GM21528 (cell line): ENCODE results near the gene AR.

Experiments
- ATAC-seq: cut with Tn5 transposase; IDR thresholded peaks from one replicate; pipeline ENCODE4 v1.9.1; 2021; ENCODE audit warnings: mild to moderate bottlenecking, moderate library complexity; ENCODE audit not compliant: unreplicated experiment, low FRiP score

The AR gene

DNA sequence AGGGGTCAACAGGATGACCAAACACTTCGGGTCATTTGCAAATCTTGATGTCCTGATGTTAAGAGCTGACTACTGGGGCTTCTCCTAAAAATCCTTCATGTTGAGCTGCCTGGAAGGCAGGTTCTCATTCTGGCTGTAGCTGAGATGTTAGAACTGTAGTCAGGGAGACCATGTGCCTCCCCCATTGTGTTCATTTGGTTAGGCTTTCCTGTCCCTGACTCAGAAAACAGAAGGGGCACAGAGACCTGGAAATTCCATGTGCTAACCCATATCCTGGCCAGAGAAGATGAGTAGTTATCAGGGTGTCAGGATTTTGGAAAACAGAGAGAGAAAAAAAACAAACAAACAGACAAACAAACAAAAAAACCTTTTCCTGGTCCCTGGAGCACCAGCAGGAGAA, 177.5 kb downstream of the AR start:
- no peak for ATAC-seq

DNA sequence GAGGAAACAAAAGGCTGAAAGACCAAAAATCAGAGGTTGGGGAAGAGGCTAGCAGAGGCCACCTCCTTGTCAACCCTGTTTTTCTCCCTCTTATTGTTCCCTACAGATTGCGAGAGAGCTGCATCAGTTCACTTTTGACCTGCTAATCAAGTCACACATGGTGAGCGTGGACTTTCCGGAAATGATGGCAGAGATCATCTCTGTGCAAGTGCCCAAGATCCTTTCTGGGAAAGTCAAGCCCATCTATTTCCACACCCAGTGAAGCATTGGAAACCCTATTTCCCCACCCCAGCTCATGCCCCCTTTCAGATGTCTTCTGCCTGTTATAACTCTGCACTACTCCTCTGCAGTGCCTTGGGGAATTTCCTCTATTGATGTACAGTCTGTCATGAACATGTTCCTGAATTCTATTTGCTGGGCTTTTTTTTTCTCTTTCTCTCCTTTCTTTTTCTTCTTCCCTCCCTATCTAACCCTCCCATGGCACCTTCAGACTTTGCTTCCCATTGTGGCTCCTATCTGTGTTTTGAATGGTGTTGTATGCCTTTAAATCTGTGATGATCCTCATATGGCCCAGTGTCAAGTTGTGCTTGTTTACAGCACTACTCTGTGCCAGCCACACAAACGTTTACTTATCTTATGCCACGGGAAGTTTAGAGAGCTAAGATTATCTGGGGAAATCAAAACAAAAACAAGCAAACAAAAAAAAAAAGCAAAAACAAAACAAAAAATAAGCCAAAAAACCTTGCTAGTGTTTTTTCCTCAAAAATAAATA, 179.9 kb downstream of the AR start:
- no peak for ATAC-seq

DNA sequence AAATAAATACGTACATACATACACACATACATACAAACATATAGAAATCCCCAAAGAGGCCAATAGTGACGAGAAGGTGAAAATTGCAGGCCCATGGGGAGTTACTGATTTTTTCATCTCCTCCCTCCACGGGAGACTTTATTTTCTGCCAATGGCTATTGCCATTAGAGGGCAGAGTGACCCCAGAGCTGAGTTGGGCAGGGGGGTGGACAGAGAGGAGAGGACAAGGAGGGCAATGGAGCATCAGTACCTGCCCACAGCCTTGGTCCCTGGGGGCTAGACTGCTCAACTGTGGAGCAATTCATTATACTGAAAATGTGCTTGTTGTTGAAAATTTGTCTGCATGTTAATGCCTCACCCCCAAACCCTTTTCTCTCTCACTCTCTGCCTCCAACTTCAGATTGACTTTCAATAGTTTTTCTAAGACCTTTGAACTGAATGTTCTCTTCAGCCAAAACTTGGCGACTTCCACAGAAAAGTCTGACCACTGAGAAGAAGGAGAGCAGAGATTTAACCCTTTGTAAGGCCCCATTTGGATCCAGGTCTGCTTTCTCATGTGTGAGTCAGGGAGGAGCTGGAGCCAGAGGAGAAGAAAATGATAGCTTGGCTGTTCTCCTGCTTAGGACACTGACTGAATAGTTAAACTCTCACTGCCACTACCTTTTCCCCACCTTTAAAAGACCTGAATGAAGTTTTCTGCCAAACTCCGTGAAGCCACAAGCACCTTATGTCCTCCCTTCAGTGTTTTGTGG, 180.7 kb downstream of the AR start:
- ATAC-seq: no peak

DNA sequence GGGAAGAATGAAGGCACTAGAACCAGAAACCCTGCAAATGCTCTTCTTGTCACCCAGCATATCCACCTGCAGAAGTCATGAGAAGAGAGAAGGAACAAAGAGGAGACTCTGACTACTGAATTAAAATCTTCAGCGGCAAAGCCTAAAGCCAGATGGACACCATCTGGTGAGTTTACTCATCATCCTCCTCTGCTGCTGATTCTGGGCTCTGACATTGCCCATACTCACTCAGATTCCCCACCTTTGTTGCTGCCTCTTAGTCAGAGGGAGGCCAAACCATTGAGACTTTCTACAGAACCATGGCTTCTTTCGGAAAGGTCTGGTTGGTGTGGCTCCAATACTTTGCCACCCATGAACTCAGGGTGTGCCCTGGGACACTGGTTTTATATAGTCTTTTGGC, 181.7 kb downstream of the AR start:
- ATAC-seq: no peak

DNA sequence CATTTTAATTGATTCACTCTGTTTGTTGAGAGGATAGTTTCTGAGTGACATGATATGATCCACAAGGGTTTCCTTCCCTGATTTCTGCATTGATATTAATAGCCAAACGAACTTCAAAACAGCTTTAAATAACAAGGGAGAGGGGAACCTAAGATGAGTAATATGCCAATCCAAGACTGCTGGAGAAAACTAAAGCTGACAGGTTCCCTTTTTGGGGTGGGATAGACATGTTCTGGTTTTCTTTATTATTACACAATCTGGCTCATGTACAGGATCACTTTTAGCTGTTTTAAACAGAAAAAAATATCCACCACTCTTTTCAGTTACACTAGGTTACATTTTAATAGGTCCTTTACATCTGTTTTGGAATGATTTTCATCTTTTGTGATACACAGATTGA, 182.2 kb downstream of the AR start:
- no peak for ATAC-seq

DNA sequence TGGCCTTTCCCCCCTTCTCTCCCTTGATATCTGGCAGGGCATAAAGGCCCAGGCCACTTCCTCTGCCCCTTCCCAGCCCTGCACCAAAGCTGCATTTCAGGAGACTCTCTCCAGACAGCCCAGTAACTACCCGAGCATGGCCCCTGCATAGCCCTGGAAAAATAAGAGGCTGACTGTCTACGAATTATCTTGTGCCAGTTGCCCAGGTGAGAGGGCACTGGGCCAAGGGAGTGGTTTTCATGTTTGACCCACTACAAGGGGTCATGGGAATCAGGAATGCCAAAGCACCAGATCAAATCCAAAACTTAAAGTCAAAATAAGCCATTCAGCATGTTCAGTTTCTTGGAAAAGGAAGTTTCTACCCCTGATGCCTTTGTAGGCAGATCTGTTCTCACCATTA, 183.8 kb downstream of the AR start:
- ATAC-seq: no peak

DNA sequence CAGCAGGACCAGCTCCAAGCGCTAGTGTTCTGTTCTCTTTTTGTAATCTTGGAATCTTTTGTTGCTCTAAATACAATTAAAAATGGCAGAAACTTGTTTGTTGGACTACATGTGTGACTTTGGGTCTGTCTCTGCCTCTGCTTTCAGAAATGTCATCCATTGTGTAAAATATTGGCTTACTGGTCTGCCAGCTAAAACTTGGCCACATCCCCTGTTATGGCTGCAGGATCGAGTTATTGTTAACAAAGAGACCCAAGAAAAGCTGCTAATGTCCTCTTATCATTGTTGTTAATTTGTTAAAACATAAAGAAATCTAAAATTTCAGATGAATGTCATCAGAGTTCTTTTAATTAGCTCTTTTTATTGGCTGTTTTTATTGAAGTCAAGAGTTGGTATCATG, 186.5 kb downstream of the AR start:
- no peak for ATAC-seq

DNA sequence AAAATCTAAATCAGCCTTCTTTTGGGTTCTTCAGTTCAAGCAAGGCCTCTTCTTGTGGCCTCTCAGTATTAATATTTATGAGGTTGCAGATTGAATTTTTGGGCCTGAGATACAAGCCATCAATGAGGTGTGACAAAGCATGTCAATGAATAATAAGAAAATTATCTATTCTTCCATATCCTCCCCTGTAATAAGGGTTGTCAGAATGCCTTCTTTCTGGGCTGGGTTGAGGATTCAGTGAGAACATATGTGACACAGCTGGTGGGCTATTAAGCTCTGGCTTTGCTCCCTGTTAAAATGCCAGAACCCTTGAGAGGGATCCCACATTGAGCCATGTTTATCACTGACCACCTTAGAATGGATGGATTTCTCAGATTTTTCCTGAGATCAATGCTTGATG, 187.2 kb downstream of the AR start:
- ATAC-seq: no peak

DNA sequence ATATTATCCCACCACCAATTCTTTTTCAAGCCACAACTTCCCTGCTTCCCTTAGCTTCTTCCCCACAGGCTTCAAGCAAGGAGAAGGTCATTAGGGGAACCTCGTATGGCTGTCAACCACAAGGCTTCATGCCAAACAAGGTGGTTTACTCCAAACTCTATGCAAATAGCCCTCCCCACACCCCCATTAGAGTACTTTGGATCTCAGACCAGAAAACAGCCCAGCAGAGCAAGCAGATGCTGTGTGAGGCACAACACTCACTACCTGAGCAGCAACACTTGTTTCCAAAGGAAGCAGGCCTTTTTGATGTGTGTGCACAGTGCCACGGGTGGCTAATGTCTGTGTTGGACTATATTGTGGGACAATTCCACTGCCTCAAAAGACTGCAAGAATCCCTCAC, 189.0 kb downstream of the AR start:
- no peak for ATAC-seq

DNA sequence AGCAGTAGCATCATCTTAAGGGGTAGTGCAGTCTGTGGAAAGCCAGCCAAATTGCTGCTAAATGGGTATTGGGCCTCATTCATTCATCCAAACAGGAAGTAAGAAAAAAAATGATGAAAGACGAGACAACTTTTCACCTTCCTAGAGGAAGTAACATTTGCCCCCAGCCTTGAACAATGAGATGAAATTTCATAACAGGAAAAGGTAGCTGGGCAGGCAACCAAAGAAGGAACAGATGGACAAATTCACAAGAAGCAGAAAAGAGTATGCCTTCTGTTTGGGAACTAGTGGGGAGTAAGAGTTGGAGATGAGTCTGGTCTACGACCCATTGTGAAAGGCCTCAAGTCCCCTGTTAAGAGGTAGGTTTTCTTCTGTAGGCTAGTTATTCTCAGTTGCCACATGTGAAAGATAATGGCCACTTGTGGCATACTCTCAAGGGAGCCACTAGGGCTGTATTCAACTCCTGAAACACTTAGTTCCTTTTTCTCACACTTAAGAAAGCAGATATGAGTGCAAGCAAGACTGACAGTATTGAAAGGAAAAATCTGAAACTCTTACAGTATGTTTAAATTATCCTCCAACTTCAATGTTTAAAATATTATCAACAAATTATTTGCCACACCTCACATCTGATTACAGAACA, 190.4 kb downstream of the AR start:
- no peak for ATAC-seq

DNA sequence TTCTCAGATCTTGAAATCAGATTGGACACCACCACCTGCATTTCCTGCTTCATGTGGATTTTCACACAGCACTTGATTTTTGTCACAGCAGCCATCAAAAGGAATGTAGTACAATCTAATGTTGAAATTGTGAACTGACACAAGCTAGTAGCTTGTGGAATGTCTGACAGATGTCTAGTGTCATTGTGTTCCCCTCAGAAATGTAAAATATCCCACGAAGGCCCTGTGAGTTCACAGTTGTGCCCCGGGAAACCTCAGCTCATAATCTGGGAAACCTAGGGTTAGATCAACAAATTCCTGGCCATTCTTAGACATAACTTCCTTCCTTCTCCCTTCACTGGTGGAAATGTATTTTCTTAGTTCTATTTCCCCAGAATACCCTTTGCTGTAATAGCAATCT, 205.7 kb downstream of the AR start:
- ATAC-seq: no peak

DNA sequence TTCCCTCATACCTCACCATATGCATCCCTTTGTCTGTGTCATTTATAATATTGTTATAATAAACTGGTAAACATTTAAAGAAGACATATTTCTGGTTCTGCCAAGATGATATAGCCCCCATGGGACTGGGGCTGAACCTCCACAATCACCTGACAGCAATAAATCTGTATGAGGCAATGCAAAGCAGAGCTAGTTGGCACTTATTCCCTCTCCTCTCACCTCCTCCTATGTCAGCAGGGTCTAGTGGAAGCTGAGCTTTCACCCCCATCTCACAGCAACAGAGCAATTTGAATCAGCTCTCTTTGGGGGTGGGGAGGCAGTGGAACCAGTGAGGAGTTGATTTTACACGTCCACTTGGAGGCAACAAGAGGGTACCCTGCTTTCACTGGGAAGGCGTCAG, 206.9 kb downstream of the AR start:
- ATAC-seq: no peak

DNA sequence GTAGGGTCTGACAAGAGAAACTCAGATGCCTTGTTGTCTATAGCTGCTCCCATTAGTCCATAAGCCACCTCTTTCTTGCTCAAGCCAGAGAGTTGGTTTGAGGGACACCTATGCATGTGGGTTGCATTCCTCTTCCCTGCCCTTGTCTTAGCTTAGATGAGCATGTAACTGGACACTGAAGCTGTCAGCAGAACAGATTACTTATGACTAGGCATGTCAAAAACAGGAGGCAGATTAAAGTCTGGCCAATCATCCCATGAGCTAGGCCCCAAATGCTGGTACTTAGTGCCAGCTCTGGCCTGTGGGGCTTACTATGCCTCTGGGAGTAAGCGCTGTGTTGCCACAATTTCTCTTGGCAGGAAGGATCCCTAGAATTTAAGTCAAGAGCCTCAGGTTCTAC, 215.2 kb downstream of the AR start:
- no peak for ATAC-seq

DNA sequence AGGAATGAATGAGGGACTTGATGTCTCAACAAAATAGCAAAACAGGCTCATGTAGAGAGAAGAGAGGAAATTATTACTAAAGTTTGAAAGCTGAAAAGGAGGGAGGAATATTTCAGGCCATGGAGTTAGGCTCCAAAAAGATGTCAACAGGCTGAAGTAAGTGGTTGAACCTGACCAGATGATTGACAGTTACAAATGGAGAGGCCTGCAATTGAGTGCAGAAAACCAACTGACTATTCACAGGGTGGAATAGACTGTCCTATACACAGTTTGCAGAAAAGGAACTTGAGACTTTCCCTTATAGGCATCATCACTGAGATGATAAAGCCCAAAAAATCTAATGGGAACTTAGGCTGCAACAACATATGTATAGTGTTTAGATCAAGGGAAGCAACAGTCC, 233.3 kb downstream of the AR start:
- no peak for ATAC-seq

DNA sequence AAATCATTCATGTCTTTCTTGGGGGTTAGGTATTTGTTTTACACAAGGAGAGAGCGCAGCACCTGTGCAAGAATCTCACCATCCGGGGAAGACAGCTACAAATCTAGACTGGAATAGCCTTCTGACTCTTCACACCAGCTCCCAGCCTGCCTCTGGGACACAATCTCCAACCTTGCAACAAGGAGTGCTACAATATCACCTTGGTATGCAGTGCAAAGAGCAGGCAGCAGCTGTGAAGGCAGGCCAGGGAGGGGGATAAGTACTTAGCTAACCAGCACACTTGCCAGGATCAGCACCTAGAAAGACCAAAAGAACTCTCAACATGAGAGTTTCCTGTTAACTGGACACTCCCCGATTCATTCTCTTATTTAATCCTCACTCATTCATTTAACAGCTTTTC, 235.3 kb downstream of the AR start:
- ATAC-seq: no peak
